ENCODE measurements around the gene HELZ. TPM values are rescaled to one million over a fixed set of nuclear protein-coding genes. Genes with fewer than 3 reads are reported as not detected.

Gene HELZ
- total RNA-seq, 1 experiment from 2014 or later, result 31.3 TPM

- intact Hi-C loops (cut with micrococcal nuclease), result no loop called here
- CTCF ChIA-PET, result interaction anchor here (0.6 kb wide), 1 partner anchor 151 kb away, joined by 3 read pairs; no protein-coding TSS in a partner anchor
- no peak for ATAC-seq
Measured at GRCh38 chr17:67051155-67051538, 193.8 kb downstream of the HELZ start.

DNA sequence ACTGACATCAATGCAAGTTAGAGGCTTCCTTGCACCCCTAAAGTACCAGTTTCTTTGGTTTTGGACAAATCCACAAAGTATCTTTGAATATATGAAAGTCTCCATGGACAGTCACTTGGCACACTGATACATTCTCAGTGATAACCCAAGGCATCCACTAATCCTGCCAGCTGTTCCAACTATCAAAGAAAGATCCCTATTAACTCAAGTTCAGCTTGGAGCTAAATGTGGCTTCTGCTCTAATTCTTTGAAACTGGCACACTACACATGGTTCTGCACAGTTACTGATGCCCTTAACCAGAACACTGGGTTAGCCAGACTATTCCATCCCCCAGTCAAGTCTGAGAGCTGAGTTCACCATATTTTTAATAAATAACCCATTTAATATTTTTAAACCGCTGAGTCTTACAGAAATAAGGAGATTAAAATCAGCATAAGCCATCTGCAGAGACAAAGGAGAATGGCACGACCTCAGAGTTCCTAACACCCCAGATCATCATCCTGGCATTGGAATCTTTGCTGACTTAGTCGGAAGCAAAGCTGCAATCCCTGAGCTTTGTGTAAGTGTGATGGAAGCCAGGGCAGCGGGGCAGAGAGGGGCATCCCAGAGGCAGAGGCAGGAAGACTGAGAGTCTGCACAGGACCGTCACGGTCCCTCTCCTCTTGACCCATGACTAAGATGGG is 194.4 kb downstream of the HELZ start:
- CTCF ChIA-PET, result interaction anchor here (0.6 kb wide), 1 partner anchor 150 kb away, joined by 3 read pairs; no protein-coding TSS in a partner anchor

More at GRCh38 chr17:67051155-67051538, 193.8 kb downstream of the HELZ start:
- H2AFZ ChIP-seq (ENCODE audit: low read length), result no peak overlapping the region
- no peak overlapping the region for H3K27ac ChIP-seq (ENCODE audit: low read length)
- H3K4me3 ChIP-seq (ENCODE audit: low read length), result no peak overlapping the region
- H3K4me2 ChIP-seq (ENCODE audit: low read length), result no peak overlapping the region
- DNase-seq, result no peak
- TF ChIP-seq EZH2phosphoT487 (IDR thresholded peaks at IDR 0.05; ENCODE audit: borderline replicate concordance, low read length), result no peak
- no peak for TF ChIP-seq EZH2 (IDR thresholded peaks at IDR 0.05; ENCODE audit: low read length, unreplicated experiment)
- no peak for TF ChIP-seq CTCF (conservative IDR thresholded peaks at IDR 0.05; ENCODE audit: low read depth, low read length)
- H3K27me3 ChIP-seq (ENCODE audit: low read length), result no peaks in the 10 kb centered on the region
- H3K4me1 ChIP-seq (ENCODE audit: insufficient read depth, low read length), result 0 out of 2 replicates have a peak, but pooled peaks cover 7% of the 10 kb centered on the region
- no peak overlapping the region for H3K9ac ChIP-seq (ENCODE audit: low read length)
- no peaks in the 10 kb centered on the region for H4K20me1 ChIP-seq (ENCODE audit: low read length)
- H3K9me3 ChIP-seq (ENCODE audit: low read length), result peaks cover 10% of the 10 kb centered on the region; the same call in 1 of the 2 replicates
- H3F3A ChIP-seq (ENCODE audit: low read length, unreplicated experiment), result no peaks in the 10 kb centered on the region
- H3K79me2 ChIP-seq (ENCODE audit: low read length), result no peaks in the 10 kb centered on the region
- no peaks in the 10 kb centered on the region for H3K36me3 ChIP-seq (ENCODE audit: low read depth, low read length)
- no TSS peak for BruUV-seq (replicated peaks)
- H3K9me2 ChIP-seq (replicated peaks; ENCODE audit: low read length), result no peaks in the 10 kb centered on the region
- POLR2A ChIA-PET (ENCODE audit: unreplicated experiment), result no interaction called here

More for the DNA sequence above, 194.4 kb downstream of the HELZ start:
- intact Hi-C loops (cut with micrococcal nuclease), result no loop called here
- POLR2A ChIA-PET (ENCODE audit: unreplicated experiment), result no interaction called here
- no peaks in the 10 kb centered on the region for H3F3A ChIP-seq (ENCODE audit: low read length, unreplicated experiment)
- H3K4me3 ChIP-seq (ENCODE audit: low read length), result no peak overlapping the region
- H3K9me3 ChIP-seq (ENCODE audit: low read length), result peaks cover 10% of the 10 kb centered on the region; the same call in 1 of the 2 replicates
- no TSS peak for BruUV-seq (replicated peaks)
- no peaks in the 10 kb centered on the region for H4K20me1 ChIP-seq (ENCODE audit: low read length)
- TF ChIP-seq EZH2 (IDR thresholded peaks at IDR 0.05; ENCODE audit: low read length, unreplicated experiment) (no peak), CTCF (conservative IDR thresholded peaks at IDR 0.05; ENCODE audit: low read depth, low read length) (no peak)
- H3K4me1 ChIP-seq (ENCODE audit: insufficient read depth, low read length), result 0 out of 2 replicates have a peak, but pooled peaks cover 7% of the 10 kb centered on the region
- H3K4me2 ChIP-seq (ENCODE audit: low read length), result no peak overlapping the region
- no peaks in the 10 kb centered on the region for H3K27me3 ChIP-seq (ENCODE audit: low read length)
- DNase-seq, result no peak
- H3K9me2 ChIP-seq (replicated peaks; ENCODE audit: low read length), result no peaks in the 10 kb centered on the region
- H3K36me3 ChIP-seq (ENCODE audit: low read depth, low read length), result no peaks in the 10 kb centered on the region
- H3K27ac ChIP-seq (ENCODE audit: low read length), result no peak overlapping the region
- no peak overlapping the region for H3K9ac ChIP-seq (ENCODE audit: low read length)
- no peak overlapping the region for H2AFZ ChIP-seq (ENCODE audit: low read length)
- H3K79me2 ChIP-seq (ENCODE audit: low read length), result no peaks in the 10 kb centered on the region
- ATAC-seq, result no peak

All from PC-3 (cell line).